Lower leg skin (tissue), 3 donors: Measurements from ENCODE around the gene SNTG2.

Experiments
- CTCF ChIP-seq, 3 donors: fragments of 450-650 bp; IDR thresholded peaks; one replicate each; pipeline ENCODE4 v1.5.1; 2016; ENCODE audit warnings: antibody characterized with exemption in 3 of 3, mild to moderate bottlenecking in 3 of 3, moderate library complexity in 2 of 3
- POLR2A ChIP-seq, 2 donors: fragments of 450-650 bp; IDR thresholded peaks; one replicate each; pipeline ENCODE4 v1.6.1; 2016 to 2017; ENCODE audit warnings: antibody characterized with exemption in 2 of 2, mild to moderate bottlenecking in 1 of 2, moderate library complexity in 1 of 2

GRCh38 chr2:905091-905832, 45.4 kb upstream of the SNTG2 start:
- TF ChIP-seq CTCF (IDR thresholded peaks at IDR 0.05) = no peak
- TF ChIP-seq POLR2A (IDR thresholded peaks at IDR 0.05) = no peak
